Ovary (tissue), 3 donors: ENCODE measurements around the gene ASPN.

Experiments
- CTCF ChIP-seq, 3 donors: fragments of 450-650 bp in 2 of 3; fragments of 200-600 bp in 1 of 3; IDR thresholded peaks; one replicate each; pipeline versions ENCODE4 v1.5.1 to v1.8.0; 2016 to 2022; ENCODE audit warnings: antibody characterized with exemption in 3 of 3, mild to moderate bottlenecking in 1 of 3
- POLR2A ChIP-seq: fragments of 450-650 bp; IDR thresholded peaks from one replicate; pipeline ENCODE4 v1.6.1; 2017; ENCODE audit warnings: antibody characterized with exemption, mild to moderate bottlenecking, moderate library complexity
- donor health status: DM: no; HTN: no; CAD: no.

DNA sequence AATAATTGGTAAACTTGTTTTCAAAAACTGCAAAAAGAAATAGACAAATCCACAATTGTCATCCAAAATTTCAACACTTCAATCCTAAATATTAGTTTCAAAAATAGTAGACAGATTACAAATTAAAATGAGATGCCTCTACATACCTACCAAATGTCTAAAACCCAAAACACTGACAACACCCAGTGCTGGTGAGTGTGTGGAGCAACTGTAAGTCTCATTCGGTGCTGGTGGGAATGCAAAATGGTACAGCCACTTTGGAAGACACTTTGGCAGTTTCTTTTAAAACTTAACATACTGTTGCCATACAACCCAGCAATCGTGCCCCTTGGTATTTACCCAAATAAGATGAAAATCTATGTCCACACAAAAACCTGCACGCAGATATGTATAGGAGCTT is 46.8 kb upstream of the ASPN start:
- TF ChIP-seq POLR2A (no peak), CTCF (IDR thresholded peaks at IDR 0.05) (no peak)
